ENCODE data around the gene DRD2.

- TF ChIP-seq CTCF (IDR thresholded peaks at IDR 0.05; ENCODE audit: insufficient read depth, low read length, poor library complexity, severe bottlenecking) (no peak), EZH2phosphoT487 (conservative IDR thresholded peaks at IDR 0.05; ENCODE audit: low read length) (no peak)
Observed at GRCh38 chr11:113375402-113375801, 99.8 kb downstream of the DRD2 start.
